ENCODE results near the gene UNC93A. TPM values are rescaled to one million over a fixed set of nuclear protein-coding genes. Genes with fewer than 3 reads are reported as not detected.
"Not testable (repeated sequence)": the region's sequence is repeated elsewhere in the genome, so short reads cannot be mapped to it uniquely, and the experiment has no call there.

UNC93A gene
- total RNA-seq, 1 donor from 2014 or later: not detected

DNA sequence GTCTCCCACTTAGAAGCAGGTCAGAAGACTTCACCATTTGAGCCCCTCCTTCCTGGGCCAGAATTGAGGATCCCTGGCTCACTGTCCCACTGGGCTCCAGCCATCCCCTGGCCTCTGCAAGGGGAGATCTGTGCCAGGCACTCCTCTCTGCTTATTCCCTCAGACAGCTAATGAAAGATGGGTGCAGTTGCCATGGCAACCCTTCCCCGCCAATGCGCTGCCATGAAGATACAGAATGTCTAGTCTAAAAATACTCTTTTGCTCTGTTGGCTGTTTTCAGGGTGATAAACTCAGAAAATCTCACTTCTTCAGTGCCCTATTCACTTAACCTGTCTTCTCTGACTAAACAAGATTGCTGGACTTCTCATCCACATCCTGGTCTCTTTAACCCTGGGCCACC lies 20.2 kb downstream of the UNC93A start:
- TF ChIP-seq, protein P1, sequence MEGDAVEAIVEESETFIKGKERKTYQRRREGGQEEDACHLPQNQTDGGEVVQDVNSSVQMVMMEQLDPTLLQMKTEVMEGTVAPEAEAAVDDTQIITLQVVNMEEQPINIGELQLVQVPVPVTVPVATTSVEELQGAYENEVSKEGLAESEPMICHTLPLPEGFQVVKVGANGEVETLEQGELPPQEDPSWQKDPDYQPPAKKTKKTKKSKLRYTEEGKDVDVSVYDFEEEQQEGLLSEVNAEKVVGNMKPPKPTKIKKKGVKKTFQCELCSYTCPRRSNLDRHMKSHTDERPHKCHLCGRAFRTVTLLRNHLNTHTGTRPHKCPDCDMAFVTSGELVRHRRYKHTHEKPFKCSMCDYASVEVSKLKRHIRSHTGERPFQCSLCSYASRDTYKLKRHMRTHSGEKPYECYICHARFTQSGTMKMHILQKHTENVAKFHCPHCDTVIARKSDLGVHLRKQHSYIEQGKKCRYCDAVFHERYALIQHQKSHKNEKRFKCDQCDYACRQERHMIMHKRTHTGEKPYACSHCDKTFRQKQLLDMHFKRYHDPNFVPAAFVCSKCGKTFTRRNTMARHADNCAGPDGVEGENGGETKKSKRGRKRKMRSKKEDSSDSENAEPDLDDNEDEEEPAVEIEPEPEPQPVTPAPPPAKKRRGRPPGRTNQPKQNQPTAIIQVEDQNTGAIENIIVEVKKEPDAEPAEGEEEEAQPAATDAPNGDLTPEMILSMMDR (IDR thresholded peaks at IDR 0.05): no peak
- peaks cover 3% of the 10 kb centered on the region for H3K4me1 Mint-ChIP-seq (ENCODE audit: low read depth)
- DNase-seq (ENCODE audit: low spot score): no peak
- no peaks in the 10 kb centered on the region for H3K9me3 Mint-ChIP-seq (ENCODE audit: low read depth)
- H3K36me3 Mint-ChIP-seq (ENCODE audit: low read depth): no peaks in the 10 kb centered on the region
- H3K4me3 Mint-ChIP-seq (ENCODE audit: unreplicated experiment): no peak overlapping the region
- no peak overlapping the region for H3K27ac Mint-ChIP-seq (ENCODE audit: unreplicated experiment)
- H3K27me3 Mint-ChIP-seq (ENCODE audit: low read depth): peaks cover 6% of the 10 kb centered on the region

DNA sequence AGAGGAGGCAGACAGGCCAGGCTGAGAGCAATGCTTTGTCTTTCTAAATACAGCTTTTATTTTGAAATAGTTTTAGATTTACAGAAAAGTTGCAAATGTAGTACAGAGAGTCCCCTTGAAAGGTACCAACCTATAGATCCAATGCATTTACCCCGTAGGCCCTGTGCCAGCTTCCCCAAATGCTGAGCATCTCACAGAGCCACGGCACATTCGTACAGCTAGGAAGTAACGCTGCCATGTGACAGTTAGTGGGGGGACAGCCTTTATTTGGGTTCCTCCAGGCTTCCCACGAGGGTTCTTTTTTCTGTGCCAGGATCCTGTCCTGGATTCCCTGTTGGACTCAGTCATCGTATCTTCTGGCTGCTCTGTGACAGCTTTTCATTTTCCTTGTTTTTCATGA lies 20.6 kb downstream of the UNC93A start:
- H3K4me1 Mint-ChIP-seq (ENCODE audit: low read depth); H3K27ac Mint-ChIP-seq (ENCODE audit: unreplicated experiment): not testable (repeated sequence)

DNA sequence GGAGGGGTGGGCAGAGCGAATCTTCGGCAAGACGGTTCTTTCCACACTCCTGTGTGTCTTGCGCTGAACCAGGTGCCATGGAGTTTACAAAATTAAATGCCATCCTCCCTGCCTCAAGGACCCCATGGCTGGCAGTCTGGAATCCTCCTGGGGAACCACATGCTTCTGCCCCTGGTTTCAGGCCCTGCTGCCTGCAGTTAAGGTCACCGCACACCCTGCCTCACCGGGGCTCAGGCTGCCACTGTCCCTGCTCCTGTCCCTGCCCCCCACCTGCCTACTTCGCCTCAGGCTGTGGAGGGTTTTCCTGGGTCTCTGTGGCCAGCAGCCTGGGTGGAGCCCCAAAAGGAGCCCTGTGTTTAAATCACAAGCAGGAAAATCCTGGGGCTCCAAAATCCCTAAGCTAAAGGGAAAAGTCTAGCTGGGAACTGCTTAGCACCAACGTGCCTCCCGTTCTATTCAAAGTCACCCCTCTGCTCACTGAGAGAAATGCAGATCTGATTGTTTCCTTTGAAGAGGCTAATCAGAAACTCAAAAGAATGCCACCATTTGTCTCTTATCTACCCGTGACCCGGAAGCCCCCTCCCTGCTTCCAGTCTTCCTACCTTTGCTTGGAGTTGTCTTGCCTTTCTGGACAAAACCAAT lies 23.2 kb downstream of the UNC93A start:
- Mint-ChIP-seq H3K27me3 (ENCODE audit: low read depth) (peaks cover 17% of the 10 kb centered on the region), H3K9me3 (ENCODE audit: low read depth) (no peaks in the 10 kb centered on the region), H3K36me3 (ENCODE audit: low read depth) (no peaks in the 10 kb centered on the region), H3K27ac (ENCODE audit: unreplicated experiment) (no peak overlapping the region), H3K4me3 (ENCODE audit: unreplicated experiment) (no peak overlapping the region), H3K4me1 (ENCODE audit: low read depth) (no peaks in the 10 kb centered on the region)
- TF ChIP-seq, protein P1 (IDR thresholded peaks at IDR 0.05): no peak
- DNase-seq (ENCODE audit: low spot score): no peak

More for the DNA sequence above, 20.6 kb downstream of the UNC93A start:
- H3K27me3 Mint-ChIP-seq (ENCODE audit: low read depth); H3K9me3 Mint-ChIP-seq (ENCODE audit: low read depth); H3K36me3 Mint-ChIP-seq (ENCODE audit: low read depth); DNase-seq (ENCODE audit: low spot score); H3K4me3 Mint-ChIP-seq (ENCODE audit: unreplicated experiment): not testable (repeated sequence)

DNA sequence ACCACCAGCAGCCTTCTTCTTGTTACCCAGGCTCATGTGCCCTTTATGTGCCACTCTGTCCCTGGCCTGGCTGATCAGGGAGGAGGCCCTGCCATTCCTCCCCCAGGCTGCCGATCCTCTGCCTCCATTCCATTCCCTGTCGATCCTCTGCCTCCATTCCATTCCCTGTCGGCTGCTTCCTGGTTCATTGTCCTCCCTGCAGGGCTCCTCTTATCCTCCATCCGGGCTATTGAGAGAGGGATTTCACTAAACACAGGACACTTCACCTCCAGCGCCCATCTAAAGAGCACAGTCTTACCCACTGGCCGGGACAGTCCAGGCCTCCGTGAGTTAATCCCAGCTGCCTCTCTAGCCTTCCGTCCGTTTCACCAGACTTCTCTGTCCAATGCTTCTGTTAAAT lies 26.1 kb downstream of the UNC93A start:
- Mint-ChIP-seq H3K4me3 (ENCODE audit: unreplicated experiment) (no peak overlapping the region), H3K9me3 (ENCODE audit: low read depth) (no peaks in the 10 kb centered on the region), H3K4me1 (ENCODE audit: low read depth) (no peaks in the 10 kb centered on the region), H3K27ac (ENCODE audit: unreplicated experiment) (no peak overlapping the region), H3K36me3 (ENCODE audit: low read depth) (no peaks in the 10 kb centered on the region), H3K27me3 (ENCODE audit: low read depth) (peaks cover 17% of the 10 kb centered on the region)
- TF ChIP-seq, protein P1 (IDR thresholded peaks at IDR 0.05): no peak
- no peak for DNase-seq (ENCODE audit: low spot score)

DNA sequence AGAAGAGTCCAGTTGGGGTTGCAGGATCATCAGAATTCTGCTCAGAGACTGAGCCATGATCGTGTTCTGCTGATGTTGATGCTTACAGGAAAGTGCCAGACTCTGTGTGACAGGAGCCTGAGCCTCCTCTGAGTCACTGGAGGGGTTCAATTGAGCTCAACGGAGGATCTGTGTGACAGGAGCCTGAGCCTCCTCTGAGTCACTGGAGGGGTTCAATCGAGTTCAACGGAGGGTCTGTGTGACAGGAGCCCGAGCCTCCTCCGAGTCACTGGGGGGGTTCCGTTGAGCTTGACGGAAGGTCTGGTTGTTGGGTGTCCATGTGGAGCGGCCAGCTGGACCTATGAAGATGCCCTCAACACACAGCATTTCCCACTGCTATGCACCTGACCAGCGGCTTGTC lies 27.2 kb downstream of the UNC93A start:
- not testable (repeated sequence) for H3K9me3 Mint-ChIP-seq (ENCODE audit: low read depth); H3K27ac Mint-ChIP-seq (ENCODE audit: unreplicated experiment); DNase-seq (ENCODE audit: low spot score); H3K4me1 Mint-ChIP-seq (ENCODE audit: low read depth); H3K4me3 Mint-ChIP-seq (ENCODE audit: unreplicated experiment); H3K36me3 Mint-ChIP-seq (ENCODE audit: low read depth)
- H3K27me3 Mint-ChIP-seq (ENCODE audit: low read depth): peaks cover 16% of the 10 kb centered on the region

DNA sequence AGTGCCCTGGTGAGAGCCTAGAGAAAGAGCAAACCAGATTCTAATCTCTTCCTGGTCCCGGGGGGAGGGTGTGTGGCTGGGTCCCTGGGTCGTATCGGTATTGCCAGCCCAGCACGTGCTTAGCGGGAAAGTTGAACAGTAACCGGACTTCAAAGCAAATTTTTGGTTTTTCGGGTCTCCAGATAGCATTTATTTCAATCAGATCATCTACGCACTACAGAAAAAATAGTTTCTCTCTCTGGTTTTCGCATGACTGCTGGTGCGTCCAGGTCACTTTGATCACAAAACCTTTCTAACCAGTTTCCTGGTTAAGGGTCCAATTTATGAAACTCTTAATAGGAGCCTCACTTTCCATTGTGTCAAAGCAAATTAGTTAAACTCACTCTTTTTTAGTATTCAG lies 27.7 kb downstream of the UNC93A start:
- not testable (repeated sequence) for H3K4me3 Mint-ChIP-seq (ENCODE audit: unreplicated experiment); H3K9me3 Mint-ChIP-seq (ENCODE audit: low read depth); DNase-seq (ENCODE audit: low spot score); H3K4me1 Mint-ChIP-seq (ENCODE audit: low read depth); H3K27ac Mint-ChIP-seq (ENCODE audit: unreplicated experiment); H3K36me3 Mint-ChIP-seq (ENCODE audit: low read depth)
- peaks cover 16% of the 10 kb centered on the region for H3K27me3 Mint-ChIP-seq (ENCODE audit: low read depth)

DNA sequence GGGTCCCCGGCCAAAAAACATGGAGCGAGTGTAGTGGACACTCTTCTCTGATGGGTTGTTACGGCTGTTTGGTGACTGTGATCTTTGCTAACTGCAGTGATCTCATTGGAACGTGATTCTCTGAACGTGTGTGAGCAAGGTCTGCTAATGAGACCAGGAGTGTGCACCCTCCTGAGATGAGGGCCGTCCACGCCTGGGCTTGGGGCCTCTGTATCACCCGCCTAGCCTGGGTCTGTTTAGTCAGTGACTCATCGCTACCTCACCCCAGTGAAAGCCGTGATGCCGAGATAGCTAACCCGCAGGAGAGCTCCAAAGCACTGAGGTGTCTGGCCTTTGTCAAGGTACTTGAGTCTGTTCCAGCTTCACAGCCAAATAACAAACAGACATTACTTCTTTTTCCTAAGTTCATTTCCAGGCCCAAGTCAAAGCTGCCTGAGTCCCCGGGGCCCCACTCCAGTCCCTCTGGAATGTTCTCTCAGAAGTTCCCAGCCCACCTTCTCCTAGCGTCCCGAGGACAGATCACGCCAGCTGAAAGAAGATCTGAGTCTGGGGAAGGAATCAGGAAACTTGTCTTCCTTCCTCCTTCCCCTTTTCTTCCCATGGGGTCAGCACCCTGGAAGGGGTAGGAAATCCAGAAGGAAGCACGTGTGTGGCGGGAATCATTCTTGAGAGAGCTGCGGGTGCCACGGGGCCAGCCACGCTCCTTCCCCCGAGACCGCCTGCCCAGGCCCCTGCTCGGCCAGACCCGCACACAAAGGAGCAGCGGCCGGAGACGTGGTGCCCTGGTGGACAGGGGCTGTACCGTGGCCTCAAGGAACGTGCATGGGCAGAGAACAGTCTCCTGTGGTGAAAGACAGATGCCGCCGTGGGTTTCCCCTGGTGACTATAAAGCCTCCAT lies 29.0 kb downstream of the UNC93A start:
- not testable (repeated sequence) for H3K9me3 Mint-ChIP-seq (ENCODE audit: low read depth); H3K27ac Mint-ChIP-seq (ENCODE audit: unreplicated experiment); H3K4me3 Mint-ChIP-seq (ENCODE audit: unreplicated experiment); DNase-seq (ENCODE audit: low spot score); H3K36me3 Mint-ChIP-seq (ENCODE audit: low read depth); H3K4me1 Mint-ChIP-seq (ENCODE audit: low read depth)
- peaks cover 13% of the 10 kb centered on the region for H3K27me3 Mint-ChIP-seq (ENCODE audit: low read depth)

DNA sequence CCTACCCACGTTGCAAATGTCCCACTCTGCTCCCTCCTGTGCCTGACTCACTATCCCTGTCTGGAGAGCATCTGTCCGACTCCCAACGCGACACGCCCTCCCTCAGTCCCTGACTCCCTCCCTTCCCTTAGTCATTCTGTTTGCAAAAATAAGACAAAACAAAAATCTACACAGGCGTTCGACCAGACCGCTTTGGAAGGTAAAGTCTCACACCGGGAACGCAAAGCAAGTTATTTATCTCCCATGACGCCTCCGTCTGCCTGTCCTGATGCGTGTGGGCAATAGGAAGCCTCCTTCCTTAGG lies 29.6 kb downstream of the UNC93A start:
- H3K4me3 Mint-ChIP-seq (ENCODE audit: unreplicated experiment); H3K9me3 Mint-ChIP-seq (ENCODE audit: low read depth); H3K36me3 Mint-ChIP-seq (ENCODE audit: low read depth); H3K4me1 Mint-ChIP-seq (ENCODE audit: low read depth); DNase-seq (ENCODE audit: low spot score); H3K27ac Mint-ChIP-seq (ENCODE audit: unreplicated experiment): not testable (repeated sequence)
- peaks cover 13% of the 10 kb centered on the region for H3K27me3 Mint-ChIP-seq (ENCODE audit: low read depth)

DNA sequence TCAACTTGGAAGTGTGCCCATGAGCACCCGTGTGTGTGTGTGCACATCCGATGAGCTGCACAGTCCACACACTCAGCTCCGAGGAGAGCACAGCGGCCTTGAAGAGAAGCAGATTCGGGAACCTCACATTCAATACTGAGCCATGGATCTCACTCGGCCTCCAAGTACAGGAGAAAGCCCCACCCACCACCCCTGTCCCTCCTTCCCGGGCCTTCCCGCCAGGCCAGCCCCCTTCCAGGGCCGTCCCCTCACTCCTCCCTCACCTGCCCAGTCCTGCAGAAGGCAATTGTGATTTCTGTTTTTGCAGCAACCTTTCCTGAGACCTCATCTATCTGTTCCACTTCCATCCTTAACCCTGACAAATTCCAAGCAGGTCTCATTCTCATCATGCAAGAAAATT lies 30.1 kb downstream of the UNC93A start:
- not testable (repeated sequence) for H3K4me1 Mint-ChIP-seq (ENCODE audit: low read depth); H3K27ac Mint-ChIP-seq (ENCODE audit: unreplicated experiment); H3K4me3 Mint-ChIP-seq (ENCODE audit: unreplicated experiment); H3K9me3 Mint-ChIP-seq (ENCODE audit: low read depth); DNase-seq (ENCODE audit: low spot score); H3K36me3 Mint-ChIP-seq (ENCODE audit: low read depth)
- H3K27me3 Mint-ChIP-seq (ENCODE audit: low read depth): peaks cover 13% of the 10 kb centered on the region

Data from chondrocyte (in vitro differentiated cells).